Measurements from ENCODE around the gene GPR137B.

Gene GPR137B

GRCh38 chr1:236154126-236154525, 11.8 kb downstream of the GPR137B start (continued):
- TF ChIP-seq ZBTB26 (tag by site-specific recombination; optimal IDR thresholded peaks at IDR 0.05) (no peak), HOXA7 (CRISPR knock-in tag; IDR thresholded peaks at IDR 0.05; ENCODE audit: borderline replicate concordance) (no peak), ZNF768 (tag by site-specific recombination; IDR thresholded peaks at IDR 0.05) (no peak)

- no peaks in the 10 kb centered on the region for H3K9me3 ChIP-seq (ENCODE audit: control insufficient read depth, insufficient read depth, low read depth, low read length)
- ChIA-PET CTCF (interaction anchor here (0.5 to 1.5 kb wide), 2 partner anchors 17 to 368 kb away, joined by 3 to 5 read pairs; no protein-coding TSS in a partner anchor), POLR2A (no interaction called here)
- no peak overlapping the region for H3K27ac ChIP-seq (ENCODE audit: extremely low read depth, low read depth, low read length)
- H3K4me1 ChIP-seq (ENCODE audit: control insufficient read depth, insufficient read depth, low read length): no peaks in the 10 kb centered on the region
- TF ChIP-seq, protein P1, sequence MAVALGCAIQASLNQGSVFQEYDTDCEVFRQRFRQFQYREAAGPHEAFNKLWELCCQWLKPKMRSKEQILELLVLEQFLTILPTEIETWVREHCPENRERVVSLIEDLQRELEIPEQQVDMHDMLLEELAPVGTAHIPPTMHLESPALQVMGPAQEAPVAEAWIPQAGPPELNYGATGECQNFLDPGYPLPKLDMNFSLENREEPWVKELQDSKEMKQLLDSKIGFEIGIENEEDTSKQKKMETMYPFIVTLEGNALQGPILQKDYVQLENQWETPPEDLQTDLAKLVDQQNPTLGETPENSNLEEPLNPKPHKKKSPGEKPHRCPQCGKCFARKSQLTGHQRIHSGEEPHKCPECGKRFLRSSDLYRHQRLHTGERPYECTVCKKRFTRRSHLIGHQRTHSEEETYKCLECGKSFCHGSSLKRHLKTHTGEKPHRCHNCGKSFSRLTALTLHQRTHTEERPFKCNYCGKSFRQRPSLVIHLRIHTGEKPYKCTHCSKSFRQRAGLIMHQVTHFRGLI (tag by site-specific recombination; IDR thresholded peaks at IDR 0.05): 0 out of 2 replicates have a peak, but pooled peaks have one; percentile 13
- TF ChIP-seq, protein P2, sequence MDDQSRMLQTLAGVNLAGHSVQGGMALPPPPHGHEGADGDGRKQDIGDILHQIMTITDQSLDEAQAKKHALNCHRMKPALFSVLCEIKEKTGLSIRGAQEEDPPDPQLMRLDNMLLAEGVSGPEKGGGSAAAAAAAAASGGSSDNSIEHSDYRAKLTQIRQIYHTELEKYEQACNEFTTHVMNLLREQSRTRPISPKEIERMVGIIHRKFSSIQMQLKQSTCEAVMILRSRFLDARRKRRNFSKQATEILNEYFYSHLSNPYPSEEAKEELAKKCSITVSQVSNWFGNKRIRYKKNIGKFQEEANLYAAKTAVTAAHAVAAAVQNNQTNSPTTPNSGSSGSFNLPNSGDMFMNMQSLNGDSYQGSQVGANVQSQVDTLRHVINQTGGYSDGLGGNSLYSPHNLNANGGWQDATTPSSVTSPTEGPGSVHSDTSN (CRISPR knock-in tag; IDR thresholded peaks at IDR 0.05): no peak
- no peak overlapping the region for H3K4me3 ChIP-seq (ENCODE audit: low read depth, low read length)
- no peaks in the 10 kb centered on the region for H3K36me3 ChIP-seq (ENCODE audit: control insufficient read depth in 2 of 2, insufficient read depth in 1 of 2, low read length in 2 of 2)
These were observed 12.5 kb downstream of the GPR137B start for GRCh38 chr1:236154671-236155398.

- H3K36me3 ChIP-seq (ENCODE audit: control insufficient read depth in 2 of 2, insufficient read depth in 1 of 2, low read length in 2 of 2): no peaks in the 10 kb centered on the region
- H3K4me1 ChIP-seq (ENCODE audit: control insufficient read depth, insufficient read depth, low read length): no peaks in the 10 kb centered on the region
- no peak overlapping the region for H3K27ac ChIP-seq (ENCODE audit: extremely low read depth, low read depth, low read length)
- H3K4me3 ChIP-seq (ENCODE audit: low read depth, low read length): no peak overlapping the region
- no peaks in the 10 kb centered on the region for H3K9me3 ChIP-seq (ENCODE audit: control insufficient read depth, insufficient read depth, low read depth, low read length)
- TF ChIP-seq ZNF510 (tag by site-specific recombination; IDR thresholded peaks at IDR 0.05; ENCODE audit: insufficient replicate concordance): no peak
- TF ChIP-seq TSHZ1 (tag by site-specific recombination; IDR thresholded peaks at IDR 0.05; ENCODE audit: borderline replicate concordance): no peak
- TF ChIP-seq, protein P3, sequence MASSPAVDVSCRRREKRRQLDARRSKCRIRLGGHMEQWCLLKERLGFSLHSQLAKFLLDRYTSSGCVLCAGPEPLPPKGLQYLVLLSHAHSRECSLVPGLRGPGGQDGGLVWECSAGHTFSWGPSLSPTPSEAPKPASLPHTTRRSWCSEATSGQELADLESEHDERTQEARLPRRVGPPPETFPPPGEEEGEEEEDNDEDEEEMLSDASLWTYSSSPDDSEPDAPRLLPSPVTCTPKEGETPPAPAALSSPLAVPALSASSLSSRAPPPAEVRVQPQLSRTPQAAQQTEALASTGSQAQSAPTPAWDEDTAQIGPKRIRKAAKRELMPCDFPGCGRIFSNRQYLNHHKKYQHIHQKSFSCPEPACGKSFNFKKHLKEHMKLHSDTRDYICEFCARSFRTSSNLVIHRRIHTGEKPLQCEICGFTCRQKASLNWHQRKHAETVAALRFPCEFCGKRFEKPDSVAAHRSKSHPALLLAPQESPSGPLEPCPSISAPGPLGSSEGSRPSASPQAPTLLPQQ (tag by site-specific recombination; IDR thresholded peaks at IDR 0.05): no peak
- TF ChIP-seq EGR2 (tag by site-specific recombination; IDR thresholded peaks at IDR 0.05; ENCODE audit: low read depth): peak; percentile 15; the same call in 1 of the 2 replicates
- no peak for TF ChIP-seq ZNF335 (tag by site-specific recombination; conservative IDR thresholded peaks at IDR 0.05)
- TF ChIP-seq SP2 (tag by site-specific recombination; IDR thresholded peaks at IDR 0.05): no peak
- peak; percentile 22; the same call in 1 of the 2 replicates for TF ChIP-seq ZNF423 (tag by site-specific recombination; IDR thresholded peaks at IDR 0.05)
- CTCF ChIA-PET: interaction anchor here (0.5 to 1.5 kb wide), 2 partner anchors 17 to 367 kb away, joined by 3 to 5 read pairs; no protein-coding TSS in a partner anchor
- POLR2A ChIA-PET: no interaction called here
These were observed 13.0 kb downstream of the GPR137B start for GRCh38 chr1:236155399-236155767.
